GM12878 (cell line): ENCODE results near the gene ABHD12B. TPM values are rescaled to one million over a fixed set of nuclear protein-coding genes. Genes with fewer than 3 reads are reported as not detected.

ENCODE experiments used
- ATAC-seq: fragments of 200-7000 bp; cut with Tn5 transposase; 3 replicates; pipeline ENCODE4 v1.9.1; 2020; ENCODE audit warnings: mild to moderate bottlenecking, moderate library complexity
- BruUV-seq: library from RNA; stranded (reverse); fragments of 400-500 nt; replicated peaks from 2 replicates; lab custom pipeline; 2021; lab: Mats Ljungman, UMichigan
- CTCF ChIA-PET: fragments of 300-600 bp; sonication (Branson Sonifier 250); formaldehyde crosslinking; extraction: SDS; loops from one replicate; lab custom pipeline; 2021; ENCODE audit warnings: inconsistent platforms; lab: Yijun Ruan, JAX
- POLR2A ChIA-PET: fragments of 350-600 bp; formaldehyde crosslinking; extraction: SDS; loops from one replicate; lab custom pipeline; 2021; ENCODE audit warnings: inconsistent platforms; lab: Charles Lee
- RAD21 ChIA-PET: fragments of 300-600 bp; sonication (Branson Sonifier 250); formaldehyde crosslinking; loops from one replicate; lab custom pipeline; 2023; ENCODE audit warnings: antibody characterized with exemption; ENCODE audit not compliant: unreplicated experiment; lab: Charles Lee
- SMC1A ChIA-PET: fragments of 300-600 bp; sonication (Branson Sonifier 250); formaldehyde crosslinking; loops from one replicate; lab custom pipeline; 2023; ENCODE audit not compliant: unreplicated experiment, uncharacterized antibody; lab: Charles Lee
- DNase-seq: peaks from one replicate; pipeline ENCODE4 v3.0.0-alpha.2; 2011; ENCODE audit warnings: low read depth, low spot score
- FAIRE-seq: peaks from 3 replicates; lab custom pipeline; 2011; peaks lifted over from hg19 to GRCh38; lab: Jason Lieb, UNC
- H2AFZ ChIP-seq: 2 replicates; pipeline ENCODE4 v1.6.0; 2011; ENCODE audit warnings: low read depth, low read length, control low read depth; ENCODE audit not compliant: control insufficient read depth
- H3K27ac ChIP-seq: 2 replicates; pipeline ENCODE4 v1.5.1; 2011; ENCODE audit warnings: control low read depth; ENCODE audit not compliant: control insufficient read depth, insufficient read depth
- H3K27me3 ChIP-seq, 2 experiments: replicated peaks in 1 of 2; 2 replicates each; pipeline versions ENCODE4 v1.6.0 to v1.6.1; 2011; ENCODE audit warnings: low read length in 1 of 2; ENCODE audit not compliant: control insufficient read depth in 2 of 2, insufficient read depth in 2 of 2
- H3K36me3 ChIP-seq, 2 experiments: 2 replicates each; pipeline ENCODE4 v1.5.1; 2011; ENCODE audit warnings: low read length in 1 of 2; ENCODE audit not compliant: control insufficient read depth in 2 of 2, insufficient read depth in 2 of 2
- H3K4me1 ChIP-seq: 2 replicates; pipeline ENCODE4 v1.6.1; 2011; ENCODE audit warnings: mild to moderate bottlenecking, low read length, moderate library complexity, mixed read lengths; ENCODE audit not compliant: control insufficient read depth, insufficient read depth
- H3K4me2 ChIP-seq: 2 replicates; pipeline ENCODE4 v1.6.0; 2011; ENCODE audit warnings: control low read depth; ENCODE audit not compliant: control insufficient read depth, insufficient read depth
- H3K4me3 ChIP-seq: fragments of 200-600 bp; sonication (generic); 2 replicates; pipeline ENCODE4 v1.5.1; 2016
- H3K79me2 ChIP-seq: 2 replicates; pipeline ENCODE4 v1.6.0; 2011; ENCODE audit warnings: low read length; ENCODE audit not compliant: control insufficient read depth, insufficient read depth
- H3K9ac ChIP-seq: 2 replicates; pipeline ENCODE4 v1.8.0; 2011; ENCODE audit warnings: low read length, control low read depth, mixed read lengths; ENCODE audit not compliant: control insufficient read depth, insufficient read depth
- H3K9me3 ChIP-seq: replicated peaks from 3 replicates; pipeline ENCODE4 v1.5.1; 2011; ENCODE audit warnings: mild to moderate bottlenecking, low read length; ENCODE audit not compliant: control insufficient read depth, insufficient read depth
- H4K20me1 ChIP-seq: 2 replicates; pipeline ENCODE4 v1.6.0; 2011; ENCODE audit not compliant: control insufficient read depth, insufficient read depth
- BCL11A ChIP-seq: IDR thresholded peaks from 2 replicates; pipeline ENCODE4 v1.6.1; 2011; ENCODE audit warnings: low read depth, low read length
- CBX3 ChIP-seq: fragments of 200-600 bp; sonication (generic); IDR thresholded peaks from 2 replicates; pipeline ENCODE4 v1.6.1; 2016; ENCODE audit warnings: low read depth, borderline replicate concordance
- FOS ChIP-seq: IDR thresholded peaks from 3 replicates; pipeline ENCODE4 v1.6.1; 2011; ENCODE audit warnings: borderline replicate concordance; ENCODE audit not compliant: insufficient read length; ENCODE audit errors: extremely low read depth
- IKZF1 ChIP-seq: fragments of 450-650 bp; conservative IDR thresholded peaks from 2 replicates; pipeline ENCODE4 v1.6.1; 2017; ENCODE audit warnings: antibody characterized with exemption, mild to moderate bottlenecking
- LARP7 ChIP-seq: fragments of 450-650 bp; IDR thresholded peaks from 2 replicates; pipeline ENCODE4 v1.6.1; 2017; ENCODE audit warnings: mild to moderate bottlenecking
- NFIC ChIP-seq: IDR thresholded peaks from 2 replicates; pipeline ENCODE4 v1.6.1; 2012; ENCODE audit warnings: low read depth, mild to moderate bottlenecking, inconsistent platforms, low read length, moderate library complexity
- PBX3 ChIP-seq: IDR thresholded peaks from 2 replicates; pipeline ENCODE4 v1.6.1; 2011; ENCODE audit warnings: mild to moderate bottlenecking, low read depth, low read length, moderate library complexity; ENCODE audit not compliant: insufficient replicate concordance
- PML ChIP-seq: IDR thresholded peaks from 2 replicates; pipeline ENCODE4 v1.6.1; 2012; ENCODE audit warnings: low read length, inconsistent platforms
- SPI1 ChIP-seq: IDR thresholded peaks from 2 replicates; pipeline ENCODE4 v1.6.1; 2011; ENCODE audit warnings: low read depth, mild to moderate bottlenecking, low read length, moderate library complexity, borderline replicate concordance; ENCODE audit not compliant: insufficient read depth
- STAT3 ChIP-seq: IDR thresholded peaks from 2 replicates; pipeline ENCODE4 v1.6.1; 2011; ENCODE audit warnings: low read depth, low read length, improper control_type of control experiment
- ZNF217 ChIP-seq: fragments of 450-650 bp; IDR thresholded peaks from 2 replicates; pipeline ENCODE4 v1.6.1; 2017; ENCODE audit warnings: antibody characterized with exemption, mild to moderate bottlenecking
- WGBS: methylation state at CpG from one replicate; pipeline ENCODE4 v1.1.6; 2016; ENCODE audit warnings: low lambda C conversion rate; ENCODE audit not compliant: insufficient replicate concordance, insufficient coverage; ENCODE audit errors: missing lambda C conversion rate; 5-methylcytosine and 5-hydroxymethylcytosine counted together
- in situ Hi-C: fragments of 300-500 bp; cut with MboI; formaldehyde crosslinking; loops from 9 replicates; pipeline ENCODE4 v1.14.3; 2018; ENCODE audit warnings: mixed read lengths
- intact Hi-C: fragments of 100-400 bp; cut with micrococcal nuclease; formaldehyde crosslinking; loops from one replicate; pipeline ENCODE4 v1.14.2; 2022; ENCODE audit not compliant: unreplicated experiment
- polyA plus RNA-seq, 11 experiments: library from polyadenylated mRNA; depleted of rRNA in 4 of 11; unstranded in 6 of 11; stranded (reverse) in 5 of 11; fragments of >200 nt; fragmentation: Nextera tagmentation in 4 of 11; fragmentation: Illumina TruSeq in 1 of 11; extraction: Ambion mirVana in 4 of 11; extraction: Trizol in 1 of 11; gene quantifications; 1 replicate in 1 of 11; 2 replicates in 10 of 11; pipeline versions ENCODE4 v1.2.1 to v1.2.3, GENCODE V29; 2011 to 2016; ENCODE audit warnings: inconsistent platforms in 2 of 11, missing spikeins in 2 of 11, low read depth in 1 of 11
- total RNA-seq, 4 experiments: library from RNA; depleted of rRNA in 3 of 4; stranded (reverse); fragments of >200 nt in 3 of 4; fragmentation: Illumina TruSeq in 1 of 4; extraction: Trizol in 1 of 4; gene quantifications; 2 replicates each; pipeline versions ENCODE4 v1.2.1 to v1.2.3, GENCODE V29; 2013 to 2021
- TF ChIP-seq, protein P1 (sequence below): fragments of 450-650 bp; IDR thresholded peaks from 2 replicates; pipeline ENCODE4 v1.6.1; 2017; ENCODE audit warnings: low read depth, mild to moderate bottlenecking, moderate library complexity

The ABHD12B gene
- total and polyA plus RNA-seq, 10 of the 15 experiments (the other 5 are each of a cell fraction or from before 2014, with no cell fraction given) = not detected

GRCh38 chr14:50837271-50837670, 34.6 kb upstream of the ABHD12B start:
- intact Hi-C loops = no loop called here
- H2AFZ ChIP-seq = no peak overlapping the region
- 93% methylated on average over 10 of the region's 10 CpGs for WGBS
- no peaks in the 10 kb centered on the region for H3K9me3 ChIP-seq
- H3K36me3 ChIP-seq = no peaks in the 10 kb centered on the region
- in situ Hi-C loops = no loop called here
- H3K4me2 ChIP-seq = no peak overlapping the region
- H3K27ac ChIP-seq = no peak overlapping the region
- CTCF ChIA-PET = interaction anchor here (4.0 kb wide), 1 partner anchor 22 kb away, joined by 34 read pairs; no protein-coding TSS in a partner anchor
- no peak overlapping the region for H3K4me3 ChIP-seq
- TF ChIP-seq, protein P1, sequence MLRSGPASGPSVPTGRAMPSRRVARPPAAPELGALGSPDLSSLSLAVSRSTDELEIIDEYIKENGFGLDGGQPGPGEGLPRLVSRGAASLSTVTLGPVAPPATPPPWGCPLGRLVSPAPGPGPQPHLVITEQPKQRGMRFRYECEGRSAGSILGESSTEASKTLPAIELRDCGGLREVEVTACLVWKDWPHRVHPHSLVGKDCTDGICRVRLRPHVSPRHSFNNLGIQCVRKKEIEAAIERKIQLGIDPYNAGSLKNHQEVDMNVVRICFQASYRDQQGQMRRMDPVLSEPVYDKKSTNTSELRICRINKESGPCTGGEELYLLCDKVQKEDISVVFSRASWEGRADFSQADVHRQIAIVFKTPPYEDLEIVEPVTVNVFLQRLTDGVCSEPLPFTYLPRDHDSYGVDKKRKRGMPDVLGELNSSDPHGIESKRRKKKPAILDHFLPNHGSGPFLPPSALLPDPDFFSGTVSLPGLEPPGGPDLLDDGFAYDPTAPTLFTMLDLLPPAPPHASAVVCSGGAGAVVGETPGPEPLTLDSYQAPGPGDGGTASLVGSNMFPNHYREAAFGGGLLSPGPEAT = no peak
- TF ChIP-seq NFIC (no peak), IKZF1 (no peak), PBX3 (no peak), PML (no peak), LARP7 (no peak), STAT3 (no peak), ZNF217 (no peak), SPI1 (no peak), FOS (no peak), CBX3 (no peak), BCL11A (no peak)
- no peak overlapping the region for H3K9ac ChIP-seq
- peaks cover 6% of the 10 kb centered on the region; the same call in 1 of the 2 replicates for H3K79me2 ChIP-seq
- H3K4me1 ChIP-seq = peaks cover 20% of the 10 kb centered on the region
- no peaks in the 10 kb centered on the region for H3K27me3 ChIP-seq
- ATAC-seq (no peak), DNase-seq (no peak), FAIRE-seq (no peak)
- SMC1A ChIA-PET = interaction anchor here (1.9 to 5.8 kb wide), 2 partner anchors 10 to 22 kb away, joined by 5 to 48 read pairs; no protein-coding TSS in a partner anchor
- no peaks in the 10 kb centered on the region for H4K20me1 ChIP-seq
- POLR2A ChIA-PET = interaction anchor here (1.4 kb wide), 1 partner anchor 11 kb away, joined by 4 read pairs; no protein-coding TSS in a partner anchor
- RAD21 ChIA-PET = no interaction called here
- BruUV-seq = no TSS peak
